Frontal cortex (tissue), 4 donors: ENCODE data around the gene ZNF736. TPM values are rescaled to one million over a fixed set of nuclear protein-coding genes. Genes with fewer than 3 reads are reported as not detected.
"Not testable (repeated sequence)": the region's sequence is repeated elsewhere in the genome, so short reads cannot be mapped to it uniquely, and the experiment has no call there.

Experiments used
- DNase-seq, 2 donors: peaks; one replicate each; pipeline ENCODE4 v3.0.0; 2012; ENCODE audit warnings: low spot score in 2 of 2
- FAIRE-seq: peaks from 2 replicates; lab custom pipeline; 2012; peaks lifted over from hg19 to GRCh38; lab: Jason Lieb, UNC
- total RNA-seq: library from RNA; depleted of rRNA; stranded (reverse); fragments of >200 nt; gene quantifications from one replicate; pipeline ENCODE4 v1.2.3, GENCODE V29; 2014
- donor health status: control.
- donor health status: control.
- donor health status: control.

The ZNF736 gene
- 42.0 TPM for total RNA-seq

DNA sequence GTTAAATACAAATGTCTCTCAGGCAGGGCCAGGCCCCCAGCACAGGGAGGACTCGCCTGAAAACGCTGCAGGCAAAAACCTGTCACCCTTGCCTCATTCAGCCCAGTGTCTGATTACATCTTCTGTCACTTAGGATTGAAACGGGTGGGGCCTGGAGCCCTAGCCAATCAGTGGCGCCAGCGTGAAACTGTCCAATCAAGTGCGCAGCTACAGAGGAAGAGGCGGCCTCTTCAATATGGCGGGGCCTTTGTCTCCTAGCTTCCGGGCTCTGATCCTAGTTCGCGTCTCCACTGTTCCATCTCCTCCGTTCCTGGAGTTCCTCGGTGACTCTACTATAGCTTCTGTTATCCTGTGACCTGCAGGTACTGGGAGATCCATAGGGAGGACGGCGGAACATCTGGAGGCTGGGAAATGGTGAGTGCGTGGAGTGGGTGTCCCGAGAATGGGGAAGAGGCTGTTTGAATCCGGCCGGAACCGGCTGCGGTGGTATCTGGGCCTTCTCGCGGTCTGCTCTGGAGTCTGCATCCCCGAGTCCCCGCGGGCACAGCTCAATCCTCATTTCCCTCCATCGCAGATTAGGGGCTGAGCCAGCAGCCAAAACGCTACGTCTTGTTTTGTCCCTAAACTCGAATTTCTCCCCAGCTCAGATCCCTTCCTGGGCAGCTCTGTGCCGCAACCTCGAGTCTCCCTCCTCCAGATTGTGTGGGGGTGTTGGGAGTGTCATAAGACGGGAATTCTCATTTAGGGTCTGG is at the start of gene ZNF736:
Gene ZNF736 (plus strand): TSS at position 222 of the 752 bp plus-strand sequence. CDS start 190 bp downstream, at position 412.
- DNase-seq (peak; percentile 57 to 76), FAIRE-seq (peak; percentile 58)

DNA sequence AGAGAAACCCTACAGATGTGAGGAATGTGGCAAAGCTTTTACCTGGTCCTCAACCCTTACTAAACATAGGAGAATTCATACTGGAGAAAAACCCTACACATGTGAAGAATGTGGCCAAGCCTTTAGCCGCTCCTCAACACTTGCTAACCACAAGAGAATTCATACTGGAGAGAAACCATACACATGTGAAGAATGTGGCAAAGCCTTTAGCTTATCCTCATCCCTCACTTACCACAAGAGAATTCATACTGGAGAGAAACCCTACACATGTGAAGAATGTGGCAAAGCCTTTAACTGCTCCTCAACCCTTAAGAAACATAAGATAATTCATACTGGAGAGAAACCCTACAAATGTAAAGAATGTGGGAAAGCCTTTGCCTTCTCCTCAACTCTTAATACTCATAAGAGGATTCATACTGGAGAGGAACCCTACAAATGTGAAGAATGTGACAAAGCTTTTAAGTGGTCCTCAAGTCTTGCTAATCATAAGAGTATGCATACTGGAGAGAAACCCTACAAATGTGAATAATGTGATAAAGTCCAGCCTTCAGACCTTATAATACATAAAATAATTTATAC is 47.3 kb upstream of the ZNF736 start:
- no peak for DNase-seq
- FAIRE-seq = no peak

DNA sequence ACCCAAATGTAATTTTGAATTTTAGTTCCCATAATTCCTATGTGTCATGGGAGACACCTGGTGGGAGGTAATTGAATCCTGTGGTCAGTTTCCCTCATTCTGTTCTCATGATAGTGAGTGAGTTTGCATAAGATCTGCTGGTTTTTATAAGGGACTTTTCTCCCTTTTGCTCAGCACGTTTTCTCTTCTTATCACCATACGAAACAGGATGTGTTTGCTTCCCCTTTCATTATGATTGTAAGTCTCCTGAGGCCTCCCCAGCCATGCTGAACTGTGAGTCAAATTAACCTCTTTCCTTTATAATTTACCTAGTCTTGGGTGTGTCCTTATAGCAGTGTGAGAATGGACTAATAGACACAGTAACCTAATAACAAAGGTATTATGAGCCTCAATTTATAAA is 36.1 kb upstream of the ZNF736 start:
- DNase-seq = no peak
- no peak for FAIRE-seq

DNA sequence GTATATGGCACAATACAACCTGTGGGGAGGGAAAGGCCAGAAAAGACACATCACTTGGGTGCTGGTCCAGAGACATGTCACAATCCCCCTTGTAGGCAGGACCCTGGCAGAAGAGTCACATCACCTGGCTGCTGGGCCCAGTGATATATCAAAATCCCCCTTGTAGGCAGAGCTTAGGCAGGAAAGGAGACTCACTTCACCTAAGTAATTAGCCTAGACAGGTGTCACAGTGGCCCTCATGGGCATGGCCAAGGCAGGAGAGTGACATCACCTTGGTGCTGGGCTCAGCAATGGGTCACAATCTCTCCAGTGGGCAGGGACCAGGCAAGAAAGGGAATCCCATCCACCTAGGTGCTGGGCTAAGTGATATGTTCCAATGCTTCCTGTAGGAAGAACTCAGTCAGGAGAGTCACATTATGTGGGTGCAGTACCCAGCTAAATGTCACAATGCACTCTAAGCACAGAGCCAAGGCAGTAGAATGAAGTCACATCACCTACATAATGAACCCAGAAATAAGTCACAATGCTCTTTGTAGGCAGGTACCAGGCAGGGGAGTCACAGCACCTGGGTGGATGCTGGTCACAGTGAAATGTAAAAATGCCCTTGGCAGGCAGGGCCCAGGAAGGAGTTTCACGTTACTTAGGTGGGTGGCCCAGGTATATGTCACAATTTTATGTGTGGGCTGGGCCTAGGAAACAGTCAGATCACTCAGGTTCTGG is 18.9 kb upstream of the ZNF736 start:
- DNase-seq (no peak), FAIRE-seq (no peak)

- not testable (repeated sequence) for FAIRE-seq, DNase-seq
These were observed 16.3 kb upstream of the ZNF736 start for GRCh38 chr7:64297418-64297817.

DNA sequence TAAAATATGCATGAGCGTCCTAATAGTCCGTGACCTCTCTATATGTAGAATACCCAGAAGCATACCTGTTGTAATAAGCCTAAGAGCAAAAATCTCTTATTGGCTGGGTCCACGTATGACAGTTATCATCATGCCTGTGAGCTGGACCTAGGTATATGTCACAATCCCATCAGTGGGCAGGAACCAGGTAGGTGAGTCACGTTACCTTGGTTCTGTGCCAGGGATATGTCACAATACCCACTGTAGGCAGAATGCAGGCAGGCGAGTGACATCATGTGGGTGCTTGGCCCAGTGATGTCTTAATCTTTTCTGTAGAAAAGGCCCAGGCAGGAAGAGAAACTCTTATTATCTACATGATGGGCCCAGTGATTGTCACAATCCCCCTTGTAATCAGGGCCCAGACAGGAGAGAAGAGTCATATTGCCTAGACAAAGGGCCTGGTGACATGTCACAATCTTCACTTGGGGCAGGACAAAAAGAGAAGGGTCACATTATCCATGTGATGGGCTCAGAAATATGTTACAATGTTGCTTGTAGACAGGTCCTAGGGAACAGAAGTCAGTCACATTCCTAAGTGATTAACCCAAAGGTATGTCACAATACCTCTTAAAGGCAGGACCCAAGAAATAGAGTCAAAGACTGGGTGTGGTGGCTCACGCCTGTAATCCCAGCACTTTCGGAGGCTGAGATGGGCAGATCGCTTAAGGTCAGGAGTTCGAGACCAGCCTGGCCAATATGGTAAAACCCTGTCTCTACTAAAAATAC is 12.9 kb upstream of the ZNF736 start:
- DNase-seq (no peak), FAIRE-seq (no peak)

GRCh38 chr7:64307254-64308015 is 6.3 kb upstream of the ZNF736 start:
- DNase-seq (peak; percentile 35 to 67), FAIRE-seq (peak; percentile 17)

DNA sequence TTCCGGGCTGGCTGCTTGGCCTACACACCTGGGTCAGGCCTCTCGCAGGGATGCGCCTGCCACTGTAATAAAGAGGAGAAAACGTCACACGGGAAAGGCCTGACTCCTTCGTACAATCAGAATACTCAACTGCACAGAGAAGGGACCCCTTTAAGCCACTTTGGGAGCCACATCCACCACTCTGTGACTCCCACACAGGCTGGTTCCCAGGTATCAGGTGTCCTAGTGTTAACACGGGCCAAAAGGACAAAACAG is 5.8 kb upstream of the ZNF736 start:
- no peak for DNase-seq
- no peak for FAIRE-seq

DNA sequence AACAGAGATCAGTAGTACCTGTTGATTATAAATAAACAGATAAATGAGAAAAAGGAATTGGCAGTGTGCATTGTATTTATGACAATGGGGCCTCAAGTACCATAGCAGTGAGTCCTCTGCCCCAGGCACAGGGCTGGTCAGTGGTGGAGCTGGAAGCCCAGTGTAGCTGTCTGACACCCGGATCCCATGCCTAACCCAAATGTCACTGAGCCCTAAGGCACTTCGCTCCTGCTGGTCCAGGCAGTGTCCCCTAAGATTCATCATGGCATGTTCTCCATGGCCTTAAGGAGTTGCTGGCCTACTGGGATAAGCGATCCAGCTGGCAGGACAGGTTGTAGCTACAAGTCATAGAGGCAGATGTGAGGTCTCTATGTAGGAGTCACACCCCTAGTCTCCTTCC is 3.3 kb upstream of the ZNF736 start:
- FAIRE-seq (no peak), DNase-seq (no peak)

- FAIRE-seq = no peak
- DNase-seq = no peak
These were observed 935 bp upstream of the ZNF736 start for GRCh38 chr7:64312826-64313225.

GRCh38 chr7:64314566-64314965 is 805 bp downstream of the ZNF736 start:
- FAIRE-seq (no peak), DNase-seq (no peak)

- peak; percentile 53 for FAIRE-seq
- DNase-seq = not testable (repeated sequence)
These were observed 2.4 kb downstream of the ZNF736 start for GRCh38 chr7:64316031-64316742.

DNA sequence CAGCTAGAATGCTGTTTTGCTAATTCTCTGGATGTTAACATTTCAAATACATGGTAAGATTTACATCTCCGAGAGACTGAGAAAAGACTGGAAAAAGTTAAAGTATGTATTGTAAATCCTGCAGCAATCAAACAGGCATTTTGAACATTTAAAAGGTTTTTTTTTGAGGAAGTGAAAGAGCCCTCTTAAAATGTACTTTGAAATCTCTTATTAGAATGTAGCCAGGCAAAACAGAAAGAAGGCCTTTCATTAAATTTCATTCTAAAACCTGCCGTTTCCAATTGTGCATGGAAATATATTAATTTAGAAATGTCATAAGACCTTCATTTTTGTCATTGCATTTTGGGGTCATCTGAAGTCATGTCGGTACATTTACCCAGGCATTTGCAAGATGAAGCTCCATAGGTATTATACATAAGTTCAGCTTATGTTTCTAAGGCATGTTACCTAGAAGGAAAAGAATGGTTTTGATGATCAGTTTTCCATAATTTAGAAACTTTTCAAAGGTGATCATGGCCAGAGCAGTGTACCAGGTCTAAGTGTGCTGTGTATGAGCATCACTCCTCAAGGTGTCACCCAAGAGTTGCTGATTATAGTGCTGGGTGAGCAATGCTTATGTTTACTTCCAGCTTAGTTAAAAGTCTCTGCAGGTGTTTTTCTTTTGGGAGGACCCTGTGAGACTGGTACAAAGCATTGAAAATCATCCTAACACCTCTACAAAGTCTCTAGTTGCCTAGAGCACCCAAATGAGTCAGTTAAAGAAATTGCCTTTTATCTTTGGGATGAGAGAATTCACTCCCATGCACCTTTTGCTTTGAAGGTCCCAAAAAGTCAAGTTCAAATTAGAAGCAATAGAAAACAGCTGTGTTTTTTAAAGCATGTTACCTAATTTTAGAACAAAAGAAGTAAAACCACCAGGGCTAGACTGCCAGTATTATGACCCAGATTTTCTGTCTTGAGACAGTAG is 7.1 kb downstream of the ZNF736 start:
- FAIRE-seq (no peak), DNase-seq (no peak)

DNA sequence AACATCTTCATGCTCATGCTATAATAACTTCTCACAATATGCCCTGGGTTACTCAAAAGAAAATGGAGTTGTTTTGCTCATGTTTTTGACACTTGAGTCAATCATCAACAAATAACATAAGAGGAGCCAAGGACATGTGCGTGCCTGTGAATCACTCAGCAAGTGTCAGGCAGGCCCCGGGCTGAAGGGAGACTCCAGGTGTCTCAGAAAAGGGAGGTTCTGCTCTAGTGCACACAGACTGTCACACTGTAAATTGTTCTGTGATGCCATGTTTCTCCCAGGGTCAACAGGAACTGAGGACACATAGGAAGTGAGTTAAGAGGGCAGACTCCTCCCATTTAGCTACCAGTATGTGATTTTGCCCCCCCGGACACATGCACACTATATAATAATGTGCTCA is 10.4 kb downstream of the ZNF736 start:
- not testable (repeated sequence) for DNase-seq, FAIRE-seq

GRCh38 chr7:64348713-64349210 is 35.0 kb downstream of the ZNF736 start:
- not testable (repeated sequence) for DNase-seq, FAIRE-seq

GRCh38 chr7:64359543-64359942 is 45.8 kb downstream of the ZNF736 start:
- no peak for DNase-seq
- no peak for FAIRE-seq

- DNase-seq = no peak
- no peak for FAIRE-seq
These were observed 57.4 kb downstream of the ZNF736 start for GRCh38 chr7:64371116-64371515.

DNA sequence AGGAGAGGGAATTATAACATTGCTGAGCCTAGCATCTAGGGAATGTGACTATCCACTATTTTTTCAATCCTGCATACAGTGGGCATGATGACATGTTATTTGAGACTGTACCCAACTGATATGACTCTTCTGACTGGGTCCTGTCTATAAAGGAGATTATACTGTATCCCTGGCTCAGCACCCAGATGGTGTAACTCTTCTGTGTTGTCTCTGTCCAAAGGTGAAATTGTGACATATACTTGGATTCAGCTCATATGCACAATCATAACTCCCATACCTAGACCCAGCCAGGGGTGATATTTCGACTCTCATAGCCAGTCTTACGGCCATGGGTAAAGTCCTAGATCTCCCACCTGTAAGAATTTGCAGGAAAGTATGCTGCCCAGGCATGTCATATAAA is 59.3 kb downstream of the ZNF736 start:
- FAIRE-seq = no peak
- DNase-seq = no peak
